Activated CD8-positive, alpha-beta memory T cell treated with anti-CD3 and anti-CD28 coated beads for 1 hour (primary cell): ENCODE measurements around the gene FRRS1.
"Not testable (repeated sequence)": the region's sequence is repeated elsewhere in the genome, so short reads cannot be mapped to it uniquely, and the experiment has no call there.

Source experiments
- DNase-seq, 2 donors: peaks; one replicate each; pipeline ENCODE4 v3.0.0-alpha.2; 2020; ENCODE audit warnings: low read depth in 1 of 2; ENCODE audit errors: extremely low read depth in 1 of 2

Gene FRRS1

GRCh38 chr1:99766378-99766800 lies at the start of gene FRRS1:
TSS of gene FRRS1 (minus strand) at chr1:99766635. CDS start at chr1:99748768, 17,867 bp downstream.
- DNase-seq = no peak

- DNase-seq = no peak
Observed at GRCh38 chr1:99814373-99814900, 48.0 kb upstream of the FRRS1 start.

GRCh38 chr1:99811747-99812146 lies 45.3 kb upstream of the FRRS1 start:
- no peak for DNase-seq

GRCh38 chr1:99811075-99811474 lies 44.6 kb upstream of the FRRS1 start:
- no peak for DNase-seq

- DNase-seq = no peak
Observed at GRCh38 chr1:99808391-99809115, 42.1 kb upstream of the FRRS1 start.

- no peak for DNase-seq
Observed at GRCh38 chr1:99806882-99807281, 40.4 kb upstream of the FRRS1 start.

GRCh38 chr1:99801584-99801983 lies 35.1 kb upstream of the FRRS1 start:
- DNase-seq = no peak

GRCh38 chr1:99793861-99794260 lies 27.4 kb upstream of the FRRS1 start:
- DNase-seq = not testable (repeated sequence)

- no peak for DNase-seq
Observed at GRCh38 chr1:99789715-99790114, 23.3 kb upstream of the FRRS1 start.

GRCh38 chr1:99788896-99789295 lies 22.5 kb upstream of the FRRS1 start:
- DNase-seq = no peak

GRCh38 chr1:99786751-99787501 lies 20.5 kb upstream of the FRRS1 start:
- DNase-seq = no peak

GRCh38 chr1:99784809-99785255 lies 18.4 kb upstream of the FRRS1 start:
- DNase-seq = no peak

GRCh38 chr1:99784143-99784542 lies 17.7 kb upstream of the FRRS1 start:
- no peak for DNase-seq

- no peak for DNase-seq
Observed at GRCh38 chr1:99782920-99783319, 16.5 kb upstream of the FRRS1 start.

- no peak for DNase-seq
Observed at GRCh38 chr1:99782397-99782796, 16.0 kb upstream of the FRRS1 start.

- no peak for DNase-seq
Observed at GRCh38 chr1:99781798-99782197, 15.4 kb upstream of the FRRS1 start.

GRCh38 chr1:99777752-99778151 lies 11.3 kb upstream of the FRRS1 start:
- no peak for DNase-seq

- no peak for DNase-seq
Observed at GRCh38 chr1:99776120-99776519, 9.7 kb upstream of the FRRS1 start.

GRCh38 chr1:99772809-99773208 lies 6.4 kb upstream of the FRRS1 start:
- DNase-seq = no peak

- no peak for DNase-seq
Observed at GRCh38 chr1:99771513-99771918, 5.1 kb upstream of the FRRS1 start.

- no peak for DNase-seq
Observed at GRCh38 chr1:99768524-99769245, 2.2 kb upstream of the FRRS1 start.
